NOMO-1 treated with dmso at 0.1 percent for 144 hours (cell line): Measurements from ENCODE around the gene POLR2J.
A peak's percentile ranks its signal among the peaks of the same experiment; 100 is the strongest.
"Not testable (repeated sequence)": the region's sequence is repeated elsewhere in the genome, so short reads cannot be mapped to it uniquely, and the experiment has no call there.

Experiments used
- DNase-seq: peaks from one replicate; lab custom pipeline; 2025; ENCODE audit not compliant: unreplicated experiment; lab: John Stamatoyannopoulos, UW

The POLR2J gene

GRCh38 chr7:102467581-102468477 is 10.9 kb downstream of the POLR2J start:
- DNase-seq: no peak

- no peak for DNase-seq
These were observed 12.6 kb downstream of the POLR2J start for GRCh38 chr7:102466097-102466496.

- peak; percentile 59 for DNase-seq
These were observed 14.0 kb downstream of the POLR2J start, which contains the start of the genes ALKBH4 and LRWD1 for GRCh38 chr7:102464577-102465280. TSS of gene ALKBH4 (minus strand) at chr7:102464863. CDS start at chr7:102464836, 27 bp downstream. TSS of gene LRWD1 (plus strand) at chr7:102464984. CDS start at chr7:102465081, 97 bp downstream.

GRCh38 chr7:102463841-102464576 is 14.7 kb downstream of the POLR2J start:
- DNase-seq: no peak

- no peak for DNase-seq
These were observed 18.3 kb downstream of the POLR2J start for GRCh38 chr7:102460467-102460866.

- no peak for DNase-seq
These were observed 19.4 kb downstream of the POLR2J start for GRCh38 chr7:102459221-102459844.

- no peak for DNase-seq
These were observed 21.3 kb downstream of the POLR2J start for GRCh38 chr7:102457352-102457924.

GRCh38 chr7:102456327-102456726 is 22.4 kb downstream of the POLR2J start:
- DNase-seq: no peak

GRCh38 chr7:102455596-102455995 is 23.1 kb downstream of the POLR2J start:
- no peak for DNase-seq

GRCh38 chr7:102454932-102455331 is 23.8 kb downstream of the POLR2J start:
- not testable (repeated sequence) for DNase-seq

GRCh38 chr7:102454468-102454867 is 24.3 kb downstream of the POLR2J start:
- no peak for DNase-seq

- DNase-seq: no peak
These were observed 25.4 kb downstream of the POLR2J start for GRCh38 chr7:102453319-102453718.

GRCh38 chr7:102452451-102452850 is 26.3 kb downstream of the POLR2J start:
- DNase-seq: no peak

- DNase-seq: no peak
These were observed 27.2 kb downstream of the POLR2J start for GRCh38 chr7:102451371-102452054.

- DNase-seq: no peak
These were observed 28.5 kb downstream of the POLR2J start for GRCh38 chr7:102450242-102450641.

GRCh38 chr7:102449136-102449535 is 29.6 kb downstream of the POLR2J start:
- no peak for DNase-seq

- DNase-seq: no peak
These were observed 31.4 kb downstream of the POLR2J start for GRCh38 chr7:102447311-102447710.

- DNase-seq: no peak
These were observed 32.1 kb downstream of the POLR2J start for GRCh38 chr7:102446387-102447156.

GRCh38 chr7:102445674-102446071 is 33.0 kb downstream of the POLR2J start:
- no peak for DNase-seq
